RKO (cell line): ENCODE results near the gene UVSSA.
A peak's percentile ranks its signal among the peaks of the same experiment; 100 is the strongest.

Source experiments
- DNase-seq: peaks from one replicate; pipeline ENCODE4 v3.0.0-alpha.2; 2016; ENCODE audit warnings: low spot score

UVSSA gene

GRCh38 chr4:1349359-1350168, 2.6 kb downstream of the UVSSA start:
- no peak for DNase-seq

GRCh38 chr4:1350169-1350520, 3.1 kb downstream of the UVSSA start:
- DNase-seq: no peak

- peak; percentile 72 for DNase-seq
These were observed 5.0 kb downstream of the UVSSA start for GRCh38 chr4:1351854-1352566.

GRCh38 chr4:1352567-1352900, 5.5 kb downstream of the UVSSA start:
- no peak for DNase-seq

- no peak for DNase-seq
These were observed 6.4 kb downstream of the UVSSA start for GRCh38 chr4:1353186-1354055.

- DNase-seq: no peak
These were observed 7.4 kb downstream of the UVSSA start for GRCh38 chr4:1354136-1354982.

- no peak for DNase-seq
These were observed 7.9 kb downstream of the UVSSA start for GRCh38 chr4:1354983-1355275.

- no peak for DNase-seq
These were observed 8.4 kb downstream of the UVSSA start for GRCh38 chr4:1355378-1355777.

- peak; percentile 56 for DNase-seq
These were observed 9.4 kb downstream of the UVSSA start for GRCh38 chr4:1356181-1356998.

- DNase-seq: no peak
These were observed 10.6 kb downstream of the UVSSA start for GRCh38 chr4:1357356-1358248.

- DNase-seq: no peak
These were observed 11.6 kb downstream of the UVSSA start for GRCh38 chr4:1358421-1359143.

- no peak for DNase-seq
These were observed 12.1 kb downstream of the UVSSA start for GRCh38 chr4:1359144-1359501.

- no peak for DNase-seq
These were observed 13.0 kb downstream of the UVSSA start for GRCh38 chr4:1359976-1360375.

- DNase-seq: no peak
These were observed 13.6 kb downstream of the UVSSA start for GRCh38 chr4:1360423-1361283.

GRCh38 chr4:1361431-1361830, 14.4 kb downstream of the UVSSA start:
- DNase-seq: no peak

- no peak for DNase-seq
These were observed 15.0 kb downstream of the UVSSA start for GRCh38 chr4:1362046-1362445.

- no peak for DNase-seq
These were observed 15.5 kb downstream of the UVSSA start for GRCh38 chr4:1362521-1362920.

- DNase-seq: no peak
These were observed 16.5 kb downstream of the UVSSA start for GRCh38 chr4:1363513-1363912.

GRCh38 chr4:1364217-1364616, 17.2 kb downstream of the UVSSA start:
- no peak for DNase-seq
